Spleen (tissue), 3 donors: ENCODE results near the gene MACROD2.

Source experiments
- POLR2A ChIP-seq, 3 donors: fragments of 450-650 bp; IDR thresholded peaks; one replicate each; pipeline ENCODE4 v1.5.1; 2017; ENCODE audit warnings: antibody characterized with exemption in 3 of 3, mild to moderate bottlenecking in 1 of 3
- POLR2AphosphoS5 ChIP-seq, 3 donors: sonication (generic); formaldehyde crosslinking; IDR thresholded peaks; one replicate each; pipeline ENCODE4 v1.5.1; 2017; ENCODE audit warnings: antibody characterized with exemption in 3 of 3

- no peak for TF ChIP-seq POLR2AphosphoS5 (IDR thresholded peaks at IDR 0.05)
- TF ChIP-seq POLR2A (IDR thresholded peaks at IDR 0.05), result no peak
These were observed 605.2 kb downstream of the MACROD2 start for GRCh38 chr20:14600527-14600926.
